Natural killer cell treated with Interleukin-12 subunit alpha and Interleukin-12 subunit beta and Interleukin-15 and Interleukin-18, amount 100 ng/mL, for 72 hours (primary cell): ENCODE measurements around the gene MBIP. TPM values are rescaled to one million over a fixed set of nuclear protein-coding genes. Genes with fewer than 3 reads are reported as not detected.
A peak's percentile ranks its signal among the peaks of the same experiment; 100 is the strongest.
"Not testable (repeated sequence)": the region's sequence is repeated elsewhere in the genome, so short reads cannot be mapped to it uniquely, and the experiment has no call there.

Experiments used
- ATAC-seq, 2 donors: fragments of 150-1000 bp; cut with Tn5 transposase in 1 of 2; sonication (Bioruptor Pico), chemical (Tn5 transposase) in 1 of 2; 2 replicates each; pipeline ENCODE4 v1.10.0; 2021
- DNase-seq: peaks from one replicate; pipeline ENCODE4 v3.0.0; 2022; ENCODE audit warnings: low spot score
- H3K27ac Mint-ChIP-seq, 2 donors: 1 replicate in 1 of 2; 2 replicates in 1 of 2; pipeline ENCODE4 v1.8.0; 2022; ENCODE audit warnings: mixed read lengths in 2 of 2, mild to moderate bottlenecking in 1 of 2, moderate library complexity in 1 of 2
- H3K27me3 Mint-ChIP-seq, 2 donors: 1 replicate in 1 of 2; 2 replicates in 1 of 2; pipeline ENCODE4 v1.8.0; 2022; ENCODE audit warnings: mixed read lengths in 2 of 2
- H3K36me3 Mint-ChIP-seq: one replicate; pipeline ENCODE4 v1.8.0; 2022; ENCODE audit warnings: mixed read lengths
- H3K4me1 Mint-ChIP-seq, 2 donors: 1 replicate in 1 of 2; 2 replicates in 1 of 2; pipeline ENCODE4 v1.8.0; 2022; ENCODE audit warnings: low read depth in 2 of 2, mixed read lengths in 2 of 2, mild to moderate bottlenecking in 1 of 2
- H3K4me3 Mint-ChIP-seq: one replicate; pipeline ENCODE4 v1.8.0; 2022; ENCODE audit warnings: mixed read lengths
- H3K9me3 Mint-ChIP-seq: 2 replicates; pipeline ENCODE4 v1.8.0; 2022; ENCODE audit warnings: mixed read lengths
- total RNA-seq, 2 donors: library from RNA; stranded (reverse); gene quantifications; one replicate each; pipeline ENCODE4 v1.2.3, GENCODE V29; 2022

Gene MBIP, protein sequence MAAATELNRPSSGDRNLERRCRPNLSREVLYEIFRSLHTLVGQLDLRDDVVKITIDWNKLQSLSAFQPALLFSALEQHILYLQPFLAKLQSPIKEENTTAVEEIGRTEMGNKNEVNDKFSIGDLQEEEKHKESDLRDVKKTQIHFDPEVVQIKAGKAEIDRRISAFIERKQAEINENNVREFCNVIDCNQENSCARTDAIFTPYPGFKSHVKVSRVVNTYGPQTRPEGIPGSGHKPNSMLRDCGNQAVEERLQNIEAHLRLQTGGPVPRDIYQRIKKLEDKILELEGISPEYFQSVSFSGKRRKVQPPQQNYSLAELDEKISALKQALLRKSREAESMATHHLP
- total RNA-seq: 10 to 100 TPM; 20.2 to 24.5 TPM

DNA sequence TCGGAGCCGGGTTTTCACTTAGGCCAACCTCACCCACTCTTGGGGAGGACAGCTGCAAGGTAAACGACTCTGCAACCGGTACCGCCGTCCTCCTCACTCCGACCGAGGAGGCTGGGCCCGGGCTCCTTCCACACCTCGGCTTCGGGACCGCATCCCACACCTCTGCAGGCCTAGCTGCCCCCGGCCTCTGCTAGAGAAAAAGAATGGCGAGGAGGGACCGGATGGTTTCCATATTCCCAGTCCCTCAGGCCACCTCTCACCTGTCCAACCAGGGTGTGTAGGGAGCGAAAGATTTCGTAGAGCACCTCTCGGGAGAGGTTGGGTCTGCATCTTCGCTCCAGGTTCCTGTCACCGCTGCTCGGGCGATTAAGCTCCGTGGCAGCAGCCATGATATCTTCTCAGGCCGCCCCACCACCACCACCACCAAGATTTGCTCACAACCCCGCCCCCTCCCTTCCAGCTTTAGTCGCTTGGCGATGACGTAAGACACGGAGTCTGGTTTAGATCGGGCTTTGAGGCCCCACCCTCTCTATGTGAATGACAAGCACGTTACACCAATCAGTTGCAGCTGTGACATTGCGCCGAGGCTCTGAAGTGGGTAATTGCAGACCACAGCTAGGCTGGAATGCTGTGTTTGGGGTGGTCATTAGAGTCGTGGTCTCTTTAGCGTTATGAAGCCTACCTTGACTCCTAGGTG lies at the start of gene MBIP:
MBIP (minus strand) TSS at position 438 of the 697 bp plus-strand sequence; CDS start at position 389, 49 bp downstream.
- DNase-seq (peak; percentile 87), ATAC-seq (peak; percentile 99)
- H3K4me1 Mint-ChIP-seq: peaks cover 16 to 33% of the 10 kb centered on the region in 2 donors

DNA sequence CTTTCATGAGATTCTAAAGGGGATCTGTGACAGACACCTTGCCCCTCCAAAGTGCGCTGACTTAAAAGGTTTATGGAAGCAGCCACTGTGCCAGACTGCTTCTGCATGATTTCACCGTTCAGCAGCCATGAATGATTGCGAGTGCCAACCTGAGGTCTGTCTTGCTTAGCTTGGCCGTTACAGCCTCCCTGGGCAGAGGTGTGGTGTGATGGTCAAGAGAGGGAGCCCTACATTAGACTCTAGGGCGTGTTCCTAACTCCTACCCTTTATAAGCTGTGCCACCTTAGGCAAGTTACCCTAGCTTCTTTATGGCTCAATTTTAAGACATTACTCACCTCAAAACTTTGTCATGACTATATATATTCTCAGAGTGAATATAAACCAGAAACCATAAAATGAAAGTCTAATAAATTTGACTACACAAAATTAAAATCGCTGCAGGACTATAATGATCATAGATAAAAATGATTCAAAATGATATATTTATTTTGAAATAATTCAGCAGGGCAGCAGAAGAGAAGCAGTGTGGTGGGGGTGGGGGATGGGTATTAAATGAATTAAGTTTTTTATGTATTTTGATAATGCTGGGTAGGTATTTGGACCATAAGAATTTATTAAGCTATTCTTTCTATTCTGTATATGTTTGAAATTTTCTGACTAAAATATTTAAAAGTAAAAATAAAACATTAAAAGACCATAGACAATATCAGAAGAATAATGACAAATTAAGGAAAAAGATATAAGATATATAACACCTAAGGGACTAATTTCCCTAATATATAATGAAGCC lies 47.7 kb upstream of the MBIP start:
- no peaks in the 10 kb centered on the region for H3K4me1 Mint-ChIP-seq
- H3K9me3 Mint-ChIP-seq: no peaks in the 10 kb centered on the region
- H3K27ac Mint-ChIP-seq: no peak overlapping the region
- no peak for DNase-seq
- no peak overlapping the region for H3K4me3 Mint-ChIP-seq
- no peak for ATAC-seq
- H3K36me3 Mint-ChIP-seq: no peaks in the 10 kb centered on the region
- peaks cover 0 to 5% of the 10 kb centered on the region in 2 donors for H3K27me3 Mint-ChIP-seq

More for the DNA sequence above, at the start of gene MBIP:
- peaks cover 4% of the 10 kb centered on the region for H3K9me3 Mint-ChIP-seq
- H3K36me3 Mint-ChIP-seq: peaks cover 5% of the 10 kb centered on the region
- H3K27me3 Mint-ChIP-seq: peaks cover 11 to 23% of the 10 kb centered on the region in 2 donors
- peak within 1 kb of the TSS; percentile 92 for H3K4me3 Mint-ChIP-seq
- H3K27ac Mint-ChIP-seq: peak within 1 kb of the TSS; percentile 67 to 79

DNA sequence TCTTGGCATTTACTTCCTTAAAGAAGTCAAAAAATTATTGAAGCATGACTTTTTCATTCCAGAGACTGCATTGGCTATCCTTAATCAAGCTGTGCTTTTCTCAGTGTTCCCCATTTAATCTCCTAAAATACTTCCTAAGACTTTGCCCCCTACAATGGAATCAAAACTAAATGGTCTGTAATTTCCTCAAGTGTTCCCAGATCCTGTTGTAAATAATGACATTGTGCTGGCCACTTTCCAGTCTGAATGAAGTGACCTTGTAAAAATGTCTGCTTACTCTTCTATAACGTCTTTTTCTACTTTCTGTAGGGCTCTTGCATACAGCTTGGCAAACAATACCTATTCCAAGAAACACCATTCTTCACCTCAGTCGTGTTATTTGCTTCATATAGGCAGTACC lies 45.3 kb upstream of the MBIP start:
- Mint-ChIP-seq H3K4me1 (no peaks in the 10 kb centered on the region), H3K27me3 (peaks cover 0 to 5% of the 10 kb centered on the region in 2 donors), H3K9me3 (no peaks in the 10 kb centered on the region), H3K36me3 (no peaks in the 10 kb centered on the region), H3K4me3 (no peak overlapping the region), H3K27ac (no peak overlapping the region)
- no peak for DNase-seq
- ATAC-seq: no peak

DNA sequence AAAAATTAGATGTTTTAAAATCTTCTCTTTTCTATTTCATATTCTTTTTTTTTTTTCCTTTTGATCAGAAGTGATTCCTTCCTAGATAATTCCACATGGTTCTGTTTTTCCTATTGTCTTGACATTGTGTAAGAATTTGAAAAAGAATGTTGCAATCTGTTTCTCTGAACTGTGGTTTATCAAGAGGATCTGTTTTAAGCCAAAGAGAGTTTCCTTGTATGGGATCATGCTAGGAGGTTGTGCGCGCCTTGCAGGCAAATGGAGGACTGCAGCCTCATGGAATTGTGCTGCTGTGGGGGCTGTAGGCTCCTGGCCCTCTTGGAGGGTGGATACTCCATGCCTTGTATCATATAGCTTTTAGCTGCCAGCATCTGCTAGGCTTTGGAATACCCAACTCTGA lies 43.3 kb upstream of the MBIP start:
- ATAC-seq (no peak), DNase-seq (no peak)
- Mint-ChIP-seq H3K27me3 (peaks cover 0 to 5% of the 10 kb centered on the region in 2 donors), H3K27ac (no peak overlapping the region), H3K36me3 (no peaks in the 10 kb centered on the region), H3K4me1 (no peaks in the 10 kb centered on the region), H3K9me3 (no peaks in the 10 kb centered on the region), H3K4me3 (no peak overlapping the region)

DNA sequence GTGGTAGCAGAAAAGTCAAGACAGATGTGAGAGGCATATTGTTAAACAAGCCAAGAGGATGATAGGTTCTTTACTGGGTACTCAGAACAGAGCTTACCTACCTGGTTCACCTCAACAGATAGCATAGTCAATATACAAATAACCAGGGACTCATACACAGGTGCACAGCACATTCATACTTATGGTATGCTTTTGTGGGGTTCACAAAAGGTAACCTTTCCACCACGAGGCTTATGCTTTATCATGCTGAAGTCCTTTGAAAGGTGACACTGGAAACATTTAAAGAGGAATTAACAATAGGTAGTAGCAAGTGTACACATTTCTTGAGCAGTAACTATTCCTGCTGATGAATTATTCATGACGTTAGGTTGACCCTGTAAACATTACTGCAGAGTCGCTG lies 42.2 kb upstream of the MBIP start:
- no peaks in the 10 kb centered on the region for H3K36me3 Mint-ChIP-seq
- DNase-seq: no peak
- no peaks in the 10 kb centered on the region for H3K9me3 Mint-ChIP-seq
- no peaks in the 10 kb centered on the region for H3K4me1 Mint-ChIP-seq
- H3K27me3 Mint-ChIP-seq: peaks cover 0 to 5% of the 10 kb centered on the region in 2 donors
- no peak overlapping the region for H3K4me3 Mint-ChIP-seq
- no peak for ATAC-seq
- H3K27ac Mint-ChIP-seq: no peak overlapping the region

DNA sequence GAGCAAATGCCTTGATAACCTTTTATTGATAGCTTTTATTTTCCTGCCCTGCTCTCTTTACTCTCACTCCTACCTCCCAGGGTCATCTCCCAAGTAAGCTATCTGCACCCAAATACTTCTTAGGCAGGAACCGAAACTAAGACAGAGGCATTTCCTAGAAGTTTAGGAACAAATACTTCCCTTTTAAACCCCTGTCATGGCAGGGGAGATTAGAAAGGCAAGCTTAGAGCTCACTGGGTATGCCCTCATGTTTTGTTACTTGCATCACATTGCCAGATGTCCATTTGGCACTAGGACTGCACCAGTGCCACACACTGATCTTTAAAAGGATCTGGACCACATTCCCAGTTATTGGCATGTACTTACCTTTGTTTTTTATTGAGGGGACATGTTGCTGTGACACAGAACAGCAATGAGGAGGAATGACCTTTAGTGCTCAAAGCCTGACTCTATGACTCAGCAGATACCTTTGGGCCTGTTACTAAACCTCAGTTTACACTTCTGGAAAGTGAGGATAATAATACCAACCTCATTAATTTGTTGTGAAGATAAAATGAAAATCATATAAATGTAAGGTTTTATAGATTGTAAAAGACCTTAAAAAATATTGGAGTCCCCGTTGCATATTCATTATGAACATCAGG lies 40.9 kb upstream of the MBIP start:
- Mint-ChIP-seq H3K27ac (no peak overlapping the region), H3K4me1 (no peaks in the 10 kb centered on the region), H3K36me3 (peaks cover 8% of the 10 kb centered on the region), H3K9me3 (peaks cover 4% of the 10 kb centered on the region), H3K27me3 (peaks cover 0 to 5% of the 10 kb centered on the region in 2 donors), H3K4me3 (no peak overlapping the region)
- DNase-seq: no peak
- no peak for ATAC-seq

DNA sequence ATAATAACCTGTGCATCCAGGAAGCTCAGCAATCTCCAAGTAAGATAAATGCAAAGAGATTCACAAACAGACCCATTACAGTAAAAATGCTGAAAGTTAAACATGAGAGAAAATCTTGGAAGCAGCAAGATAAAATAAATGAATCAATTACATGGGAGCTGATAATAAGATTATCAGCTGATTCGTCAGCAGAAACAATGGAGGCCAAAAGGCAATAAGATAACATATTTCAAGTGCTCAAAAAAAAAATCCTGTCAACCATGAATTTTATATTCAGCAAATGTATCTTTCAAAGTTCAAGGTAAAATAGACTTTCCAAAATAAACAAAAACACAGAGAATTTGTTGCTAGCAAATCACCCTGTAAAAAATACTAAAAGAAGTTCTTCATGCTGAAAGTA lies 36.4 kb upstream of the MBIP start:
- Mint-ChIP-seq H3K4me3 (no peak overlapping the region), H3K9me3 (peaks cover 10% of the 10 kb centered on the region), H3K27me3 (peaks cover 0 to 7% of the 10 kb centered on the region in 2 donors), H3K4me1 (no peaks in the 10 kb centered on the region), H3K27ac (no peak overlapping the region), H3K36me3 (peaks cover 20% of the 10 kb centered on the region)
- DNase-seq (no peak), ATAC-seq (no peak)

DNA sequence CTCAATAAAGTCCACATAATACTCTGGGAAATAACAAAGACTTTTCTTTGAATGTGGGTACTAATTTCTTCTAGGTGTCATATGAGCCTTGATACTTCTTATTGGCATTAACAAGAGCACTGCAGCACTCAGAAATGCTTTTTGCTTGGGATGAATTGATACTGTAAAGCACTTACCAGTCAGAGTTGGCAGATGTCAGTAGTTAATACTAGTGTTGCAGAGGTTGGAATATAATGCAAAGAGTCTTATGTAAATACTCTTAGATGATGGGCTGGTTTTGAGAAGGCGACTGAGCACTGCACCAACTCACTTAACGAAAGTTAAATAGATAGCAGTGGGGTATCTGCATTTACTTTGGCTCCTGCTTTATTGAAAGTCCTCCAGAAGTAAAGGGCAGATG lies 25.6 kb upstream of the MBIP start:
- Mint-ChIP-seq H3K27ac (no peak overlapping the region), H3K4me1 (no peaks in the 10 kb centered on the region), H3K27me3 (peaks cover 5 to 30% of the 10 kb centered on the region in 2 donors), H3K4me3 (no peak overlapping the region), H3K9me3 (no peaks in the 10 kb centered on the region), H3K36me3 (no peaks in the 10 kb centered on the region)
- ATAC-seq: no peak
- no peak for DNase-seq

DNA sequence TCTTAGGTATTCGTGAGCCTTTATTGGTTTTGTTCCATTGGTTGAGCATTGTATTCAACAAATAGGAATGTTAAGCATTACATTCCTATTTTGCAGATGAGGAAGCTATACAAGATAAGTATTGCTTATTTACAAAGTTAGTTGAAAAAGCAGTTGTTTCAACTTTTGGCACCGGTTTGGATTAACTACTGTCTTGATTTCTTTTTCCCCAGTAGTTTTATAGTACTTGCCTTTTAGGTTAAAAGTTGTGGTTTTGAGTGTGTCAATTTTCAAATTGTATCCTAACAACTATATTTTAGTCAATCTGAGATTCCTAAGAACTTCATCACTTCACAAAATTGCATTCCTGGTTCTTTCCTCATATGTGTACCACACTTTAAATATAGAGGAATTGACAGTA lies 23.8 kb upstream of the MBIP start:
- no peaks in the 10 kb centered on the region for H3K9me3 Mint-ChIP-seq
- no peaks in the 10 kb centered on the region for H3K4me1 Mint-ChIP-seq

DNA sequence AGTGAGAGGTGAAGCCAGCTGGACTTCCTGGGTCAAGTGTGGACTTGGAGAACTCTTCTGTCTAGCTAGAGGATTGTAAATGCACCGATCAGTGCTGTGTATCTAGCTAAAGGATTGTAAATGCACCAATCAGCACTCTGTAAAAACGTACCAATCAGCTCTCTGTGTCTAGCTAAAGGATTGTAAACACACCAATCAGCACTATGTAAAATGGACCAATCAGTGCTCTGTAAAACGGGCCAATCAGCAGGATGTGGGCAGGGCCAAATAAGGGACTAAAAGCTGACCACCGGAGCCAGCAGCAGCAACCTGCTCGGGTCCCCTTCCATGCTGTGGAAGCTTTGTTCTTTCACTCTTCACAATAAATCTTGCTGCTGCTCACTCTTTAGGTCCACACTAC lies 21.4 kb upstream of the MBIP start:
- H3K27me3 Mint-ChIP-seq: peaks cover 5 to 33% of the 10 kb centered on the region in 2 donors
- H3K36me3 Mint-ChIP-seq, H3K27ac Mint-ChIP-seq, H3K4me1 Mint-ChIP-seq, H3K4me3 Mint-ChIP-seq, H3K9me3 Mint-ChIP-seq, ATAC-seq, DNase-seq: not testable (repeated sequence)

More for the DNA sequence above, 23.8 kb upstream of the MBIP start:
- ATAC-seq (no peak), DNase-seq (no peak)
- H3K4me3 Mint-ChIP-seq: no peak overlapping the region
- no peak overlapping the region for H3K27ac Mint-ChIP-seq
- H3K36me3 Mint-ChIP-seq: no peaks in the 10 kb centered on the region
- H3K27me3 Mint-ChIP-seq: peaks cover 2 to 32% of the 10 kb centered on the region in 2 donors

DNA sequence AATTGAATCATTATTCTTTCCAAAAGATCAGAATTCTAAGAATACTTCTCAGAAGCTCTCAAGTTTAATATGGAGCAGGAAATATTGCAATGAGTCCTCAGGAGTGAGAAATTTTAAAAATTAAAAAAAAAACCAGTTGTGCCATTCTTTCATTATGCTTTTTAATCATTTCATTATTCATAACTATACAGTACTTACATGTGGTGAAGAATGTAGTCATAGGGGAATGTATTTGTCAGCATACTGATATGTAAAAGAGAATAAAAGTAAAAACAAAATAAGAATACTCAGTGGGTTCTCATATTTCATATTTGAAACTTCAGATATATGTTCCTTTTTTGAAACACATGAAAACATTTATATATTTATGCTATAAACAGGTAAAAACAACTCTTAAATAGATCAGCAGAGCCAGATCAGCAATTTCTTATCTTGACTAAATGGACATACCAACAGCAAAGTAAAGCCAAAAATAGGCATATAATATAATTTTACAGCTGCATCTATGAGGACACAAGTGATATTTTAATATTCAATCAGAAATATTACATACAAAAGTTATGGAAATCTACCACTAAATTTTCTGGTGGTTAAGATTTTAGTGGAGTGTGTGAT lies 19.9 kb upstream of the MBIP start:
- no peak for DNase-seq
- H3K4me3 Mint-ChIP-seq: no peak overlapping the region
- peaks cover 7 to 25% of the 10 kb centered on the region in 2 donors for H3K27me3 Mint-ChIP-seq
- no peak overlapping the region for H3K27ac Mint-ChIP-seq
- no peak for ATAC-seq
- no peaks in the 10 kb centered on the region for H3K4me1 Mint-ChIP-seq
- H3K36me3 Mint-ChIP-seq: no peaks in the 10 kb centered on the region
- no peaks in the 10 kb centered on the region for H3K9me3 Mint-ChIP-seq

DNA sequence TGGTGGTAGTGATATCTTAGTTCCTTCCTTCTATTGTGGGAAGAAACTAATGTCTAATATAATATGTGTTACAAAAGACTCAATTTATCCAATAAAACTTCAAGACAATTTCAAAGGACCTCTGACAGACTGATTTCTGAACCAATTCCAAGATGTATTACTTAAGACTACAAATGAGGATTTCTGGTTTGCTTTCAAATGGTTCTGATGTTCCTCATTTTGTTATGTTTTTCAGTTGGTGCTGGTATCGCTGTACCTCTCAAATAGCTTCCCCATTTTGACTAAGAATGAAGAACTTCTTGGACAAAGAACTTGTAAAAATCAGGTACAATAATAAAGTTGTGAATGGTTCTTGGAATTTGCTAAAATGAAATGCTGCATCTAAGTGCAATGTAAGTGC lies 19.4 kb upstream of the MBIP start:
- DNase-seq: no peak
- Mint-ChIP-seq H3K9me3 (no peaks in the 10 kb centered on the region), H3K36me3 (no peaks in the 10 kb centered on the region), H3K4me1 (no peaks in the 10 kb centered on the region), H3K27ac (no peak overlapping the region), H3K4me3 (no peak overlapping the region), H3K27me3 (peaks cover 7 to 28% of the 10 kb centered on the region in 2 donors)
- ATAC-seq: no peak

DNA sequence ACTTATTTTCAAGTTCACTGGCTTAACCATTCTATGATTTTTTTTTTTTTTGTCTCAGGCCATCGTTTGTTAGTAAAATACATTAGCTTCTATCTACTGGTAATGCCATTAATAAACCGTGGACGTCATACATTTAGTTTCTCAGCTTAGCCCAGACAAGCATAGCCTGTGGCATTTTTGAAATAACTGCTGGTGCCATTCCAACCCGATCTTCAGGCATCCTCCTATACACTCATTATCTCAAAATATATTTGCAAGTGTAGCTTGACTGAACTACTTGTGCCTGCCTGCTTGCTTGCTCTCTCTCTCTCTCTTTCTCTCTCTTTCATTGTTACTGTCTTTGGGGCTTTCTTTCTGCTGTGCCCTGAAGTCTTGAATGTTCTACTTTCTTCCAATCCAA lies 12.7 kb upstream of the MBIP start:
- H3K4me3 Mint-ChIP-seq: no peak overlapping the region
- H3K27me3 Mint-ChIP-seq: peaks cover 24 to 32% of the 10 kb centered on the region in 2 donors
- DNase-seq (no peak), ATAC-seq (no peak)
- H3K4me1 Mint-ChIP-seq: no peaks in the 10 kb centered on the region
- H3K9me3 Mint-ChIP-seq: no peaks in the 10 kb centered on the region
- H3K36me3 Mint-ChIP-seq: no peaks in the 10 kb centered on the region
- H3K27ac Mint-ChIP-seq: no peak overlapping the region
